Rectal smooth muscle tissue (tissue), 1 donor: Measurements from ENCODE around the gene AIRE.
"Not testable (repeated sequence)": the region's sequence is repeated elsewhere in the genome, so short reads cannot be mapped to it uniquely, and the experiment has no call there.

Source experiments
- H3K27ac ChIP-seq: one replicate; pipeline ENCODE4 v1.7.0; 2013; ENCODE audit warnings: low read depth, low read length, inconsistent platforms
- H3K27me3 ChIP-seq: one replicate; pipeline ENCODE4 v1.7.0; 2013; ENCODE audit warnings: low read length; ENCODE audit not compliant: control insufficient read depth, insufficient read depth
- H3K36me3 ChIP-seq: one replicate; pipeline ENCODE4 v1.7.0; 2013; ENCODE audit warnings: low read length; ENCODE audit not compliant: control insufficient read depth, insufficient read depth
- H3K4me1 ChIP-seq: one replicate; pipeline ENCODE4 v1.7.0; 2013; ENCODE audit warnings: low read length; ENCODE audit not compliant: control insufficient read depth, insufficient read depth
- H3K4me3 ChIP-seq: one replicate; pipeline ENCODE4 v1.7.0; 2013; ENCODE audit warnings: low read length
- H3K9ac ChIP-seq: one replicate; pipeline ENCODE4 v1.7.0; 2013; ENCODE audit warnings: low read length

Gene AIRE

DNA sequence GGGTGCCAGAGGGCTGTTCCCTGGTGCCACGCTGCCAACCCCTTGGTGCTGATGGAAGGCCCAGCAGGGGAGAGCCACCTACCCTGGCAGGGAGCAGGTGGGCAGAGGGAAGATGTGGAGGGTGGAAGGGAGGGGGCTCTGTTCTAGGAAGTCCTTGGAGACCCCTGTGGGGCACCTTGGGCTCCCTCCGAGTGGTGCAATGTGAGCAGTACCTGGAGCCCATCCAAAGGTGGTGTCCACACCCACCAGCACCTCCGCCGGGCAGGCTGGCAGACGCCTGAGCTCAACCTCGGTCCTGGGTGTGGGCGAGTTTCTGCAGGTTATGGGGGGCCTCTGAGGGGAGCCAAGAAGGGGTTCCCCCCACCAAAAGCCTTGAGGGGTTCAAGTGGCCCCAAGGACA is 12.6 kb upstream of the AIRE start:
- Histone ChIP-seq H3K36me3 (no peaks in the 10 kb centered on the region), H3K27ac (no peak overlapping the region), H3K9ac (no peak overlapping the region)

DNA sequence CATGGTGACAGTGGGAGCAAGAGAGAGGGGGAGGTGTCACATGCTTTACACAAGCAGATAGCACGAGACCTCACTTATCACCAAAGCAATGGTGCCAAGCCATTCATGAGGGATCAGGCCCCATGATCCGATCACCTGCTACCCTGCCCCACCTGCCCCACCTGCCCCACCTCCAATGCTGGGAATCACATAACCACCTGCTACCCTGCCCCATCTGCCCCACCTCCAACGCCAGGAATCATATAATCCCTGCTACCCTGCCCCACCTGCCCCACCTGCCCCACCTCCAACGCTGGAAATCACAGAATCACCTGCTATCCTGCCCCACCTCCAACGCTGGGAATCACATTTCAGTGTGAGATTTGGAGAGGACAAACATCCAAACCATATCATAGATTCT is 10.6 kb upstream of the AIRE start:
- peaks cover 1% of the 10 kb centered on the region for H3K27me3 ChIP-seq
- H3K27ac ChIP-seq: no peak overlapping the region
- H3K4me3 ChIP-seq: no peak overlapping the region
- H3K36me3 ChIP-seq: no peaks in the 10 kb centered on the region
- H3K4me1 ChIP-seq: no peaks in the 10 kb centered on the region
- no peak overlapping the region for H3K9ac ChIP-seq

More for the DNA sequence above, 12.6 kb upstream of the AIRE start:
- peaks cover 1% of the 10 kb centered on the region for H3K27me3 ChIP-seq
- no peak overlapping the region for H3K4me3 ChIP-seq
- H3K4me1 ChIP-seq: no peaks in the 10 kb centered on the region

DNA sequence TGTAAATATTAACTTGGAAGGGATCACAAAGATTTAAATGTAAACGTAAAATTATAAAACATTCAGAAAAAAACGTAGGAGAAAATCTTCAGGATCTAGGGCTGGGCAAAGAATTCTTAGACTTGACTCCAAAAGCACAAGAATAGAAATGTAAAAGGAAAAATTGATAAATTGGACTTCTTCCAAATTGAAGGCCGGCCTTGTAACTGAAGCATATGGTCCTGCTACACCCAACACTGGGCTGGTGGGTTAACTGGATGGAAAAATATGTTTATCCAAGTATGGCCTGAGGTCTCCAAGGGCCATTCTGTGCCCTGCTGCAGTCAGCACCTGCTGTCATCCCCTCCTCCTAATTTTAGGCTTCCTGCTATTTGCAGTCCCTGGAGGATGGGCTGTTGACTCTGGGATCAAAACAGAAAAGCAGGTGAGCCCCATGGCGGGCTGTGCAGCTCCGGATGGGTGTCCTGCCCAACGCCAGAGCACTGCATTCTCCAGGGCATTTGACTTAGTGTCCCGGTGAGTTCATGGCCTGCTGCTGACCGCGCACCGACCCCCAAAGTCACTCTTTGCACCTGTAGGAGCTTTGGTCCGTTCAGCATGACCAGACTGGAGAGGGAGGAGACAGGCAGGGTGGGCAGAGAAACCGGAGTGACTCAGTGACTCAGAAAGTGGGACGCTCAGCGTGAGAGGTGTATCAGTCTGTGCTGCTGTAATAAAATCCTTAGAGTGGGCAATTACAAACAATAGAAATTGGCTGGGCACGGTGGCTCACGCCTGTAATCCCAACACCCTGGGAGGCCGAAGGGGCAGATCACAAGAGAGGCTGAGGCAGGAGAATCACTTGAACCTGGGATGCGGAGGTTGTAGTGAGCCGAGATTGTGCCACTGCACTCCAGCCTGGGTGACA is 6.1 kb upstream of the AIRE start:
- Histone ChIP-seq H3K4me1 (no peaks in the 10 kb centered on the region), H3K27me3 (no peaks in the 10 kb centered on the region), H3K4me3 (no peak overlapping the region), H3K27ac (no peak overlapping the region), H3K9ac (no peak overlapping the region), H3K36me3 (no peaks in the 10 kb centered on the region)

- Histone ChIP-seq H3K27me3 (no peaks in the 10 kb centered on the region), H3K9ac (no peak overlapping the region), H3K27ac (no peak overlapping the region), H3K4me1 (no peaks in the 10 kb centered on the region), H3K36me3 (no peaks in the 10 kb centered on the region), H3K4me3 (no peak overlapping the region)
These were observed 3.9 kb upstream of the AIRE start for GRCh38 chr21:44281801-44282200.

DNA sequence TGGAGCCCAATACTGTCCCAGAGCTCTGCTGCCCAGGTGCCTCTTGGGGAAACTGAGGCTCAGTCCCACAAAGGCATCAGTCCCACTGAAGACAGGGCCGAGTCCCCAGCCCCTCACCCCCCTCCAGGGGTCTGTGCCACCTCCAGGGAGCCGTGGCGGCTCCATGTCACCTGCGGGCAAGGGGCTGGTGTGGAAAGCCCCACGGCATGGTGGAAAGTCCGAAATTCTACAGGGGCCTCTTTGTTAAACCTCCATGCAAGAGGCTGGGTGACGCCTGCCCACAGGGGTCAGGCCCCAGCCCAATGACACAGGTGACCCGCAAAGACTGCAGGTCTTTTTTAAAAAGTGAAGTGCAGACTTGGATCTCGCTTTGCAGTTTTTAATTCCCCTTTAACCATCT is 3.3 kb upstream of the AIRE start:
- no peak overlapping the region for H3K9ac ChIP-seq
- no peaks in the 10 kb centered on the region for H3K36me3 ChIP-seq
- H3K4me3 ChIP-seq: no peak overlapping the region
- no peaks in the 10 kb centered on the region for H3K27me3 ChIP-seq
- no peak overlapping the region for H3K27ac ChIP-seq
- no peaks in the 10 kb centered on the region for H3K4me1 ChIP-seq

DNA sequence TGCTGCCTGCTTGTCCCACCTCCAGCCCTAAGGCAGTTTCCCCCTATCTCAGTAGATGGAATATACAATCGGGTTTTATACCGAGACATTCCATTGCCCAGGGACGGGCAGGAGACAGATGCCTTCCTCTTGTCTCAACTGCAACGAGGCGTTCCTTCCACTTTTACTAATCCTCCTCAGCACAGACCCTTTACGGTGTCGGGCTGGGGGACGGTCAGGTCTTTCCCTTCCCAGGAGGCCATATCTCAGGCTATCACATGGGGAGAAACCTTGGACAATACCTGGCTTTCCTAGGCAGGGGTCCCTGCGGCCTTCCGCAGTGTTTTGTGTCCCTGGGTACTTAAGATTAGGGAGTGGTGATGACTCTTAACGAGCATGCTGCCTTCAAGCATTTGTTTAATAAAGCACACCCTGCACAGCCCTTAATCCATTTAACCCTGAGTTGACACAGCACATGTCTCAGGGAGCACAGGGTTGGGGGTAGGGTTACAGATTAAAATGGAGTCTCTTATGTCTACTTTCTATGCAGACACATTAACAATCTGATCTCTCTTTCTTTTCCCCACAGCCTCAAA is 2.4 kb upstream of the AIRE start:
- not testable (repeated sequence) for H3K9ac ChIP-seq, H3K27ac ChIP-seq, H3K4me3 ChIP-seq, H3K36me3 ChIP-seq, H3K4me1 ChIP-seq, H3K27me3 ChIP-seq

DNA sequence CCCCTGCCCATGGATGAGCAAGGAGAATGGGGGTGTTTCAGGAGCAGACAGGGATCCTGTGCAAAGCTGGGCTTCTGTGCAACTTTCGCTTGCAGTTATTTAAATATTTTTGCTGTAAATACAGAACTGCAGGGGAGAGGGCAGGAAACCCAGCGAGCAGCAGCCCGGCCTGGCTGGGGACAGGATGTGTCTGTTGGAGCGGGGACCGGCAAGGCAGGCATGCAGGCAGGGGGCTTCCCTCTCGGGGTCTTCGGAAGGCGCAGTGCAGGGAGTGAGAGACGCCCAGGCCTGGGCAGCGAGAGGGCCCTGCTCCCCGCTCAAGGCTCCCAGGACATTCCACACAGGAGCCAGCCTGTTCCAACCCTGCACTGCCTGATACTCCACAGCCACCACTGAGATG is 1.7 kb upstream of the AIRE start:
- no peak overlapping the region for H3K4me3 ChIP-seq
- H3K36me3 ChIP-seq: no peaks in the 10 kb centered on the region
- no peak overlapping the region for H3K27ac ChIP-seq
- H3K27me3 ChIP-seq: no peaks in the 10 kb centered on the region
- H3K4me1 ChIP-seq: no peaks in the 10 kb centered on the region
- no peak overlapping the region for H3K9ac ChIP-seq

DNA sequence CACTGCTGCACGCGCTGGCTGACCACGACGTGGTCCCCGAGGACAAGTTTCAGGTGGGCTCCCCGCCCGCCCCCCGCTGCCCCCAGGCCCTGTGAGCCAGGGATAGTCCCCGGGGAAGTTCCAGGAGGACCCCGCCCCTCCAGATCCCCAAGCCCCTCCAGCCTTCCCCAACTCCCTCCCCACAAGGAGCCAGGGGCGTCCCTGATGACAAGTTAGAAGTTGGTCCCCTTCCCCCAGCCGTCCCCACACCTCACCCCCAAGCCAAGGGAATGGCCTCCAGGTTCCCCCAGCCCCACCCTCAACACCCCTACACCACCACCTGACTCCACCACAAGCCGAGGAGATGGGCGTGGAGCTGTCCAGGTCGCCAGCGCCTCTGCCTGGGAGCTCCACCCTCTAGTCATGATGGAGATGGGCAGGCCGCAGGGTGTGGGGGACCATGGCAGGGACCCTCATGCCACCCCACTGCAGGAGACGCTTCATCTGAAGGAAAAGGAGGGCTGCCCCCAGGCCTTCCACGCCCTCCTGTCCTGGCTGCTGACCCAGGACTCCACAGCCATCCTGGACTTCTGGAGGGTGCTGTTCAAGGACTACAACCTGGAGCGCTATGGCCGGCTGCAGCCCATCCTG is 525 bp downstream of the AIRE start:
- no peak overlapping the region for H3K9ac ChIP-seq
- H3K36me3 ChIP-seq: no peaks in the 10 kb centered on the region
- H3K4me1 ChIP-seq: no peaks in the 10 kb centered on the region
- H3K27ac ChIP-seq: no peak overlapping the region
- H3K27me3 ChIP-seq: no peaks in the 10 kb centered on the region
- H3K4me3 ChIP-seq: no peak overlapping the region

DNA sequence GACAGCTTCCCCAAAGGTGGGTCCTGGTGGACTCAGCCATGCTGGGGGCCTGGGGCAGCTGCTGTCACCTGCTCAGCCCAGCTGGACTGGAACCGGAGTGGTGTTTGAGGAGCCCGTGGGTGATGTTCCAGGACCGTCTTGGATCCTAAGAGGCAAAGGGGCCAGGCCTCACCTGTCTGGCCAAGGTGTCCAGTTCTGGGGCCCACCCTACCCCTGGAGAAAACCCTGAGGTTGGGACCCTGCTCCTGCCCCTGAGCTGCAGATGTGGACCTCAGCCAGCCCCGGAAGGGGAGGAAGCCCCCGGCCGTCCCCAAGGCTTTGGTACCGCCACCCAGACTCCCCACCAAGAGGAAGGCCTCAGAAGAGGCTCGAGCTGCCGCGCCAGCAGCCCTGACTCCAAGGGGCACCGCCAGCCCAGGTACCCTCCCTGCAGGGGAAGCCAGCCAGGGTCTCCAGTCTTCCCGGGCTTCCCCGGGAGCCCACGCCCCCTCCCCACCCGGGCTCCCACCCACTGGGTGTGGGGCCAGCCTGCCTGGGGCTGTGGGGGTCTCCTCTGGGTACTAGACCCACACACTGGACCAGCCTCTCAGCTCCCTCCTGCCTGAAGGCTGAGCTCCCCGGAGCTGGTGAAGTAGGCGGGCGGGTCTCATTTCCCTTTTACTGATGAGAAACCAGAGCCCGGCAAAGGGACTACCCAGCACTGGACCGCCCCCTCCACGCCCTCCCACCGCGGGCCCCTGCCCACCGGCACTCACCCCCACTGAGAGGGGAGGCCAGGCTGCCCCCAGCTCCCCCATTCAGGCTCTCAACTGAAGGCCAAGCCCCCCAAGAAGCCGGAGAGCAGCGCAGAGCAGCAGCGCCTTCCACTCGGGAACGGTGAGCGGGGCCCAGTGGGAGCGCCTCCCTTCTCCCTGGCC is 1.3 kb downstream of the AIRE start:
- no peak overlapping the region for H3K9ac ChIP-seq
- H3K4me3 ChIP-seq: no peak overlapping the region
- no peaks in the 10 kb centered on the region for H3K4me1 ChIP-seq
- H3K36me3 ChIP-seq: no peaks in the 10 kb centered on the region
- H3K27ac ChIP-seq: no peak overlapping the region
- H3K27me3 ChIP-seq: no peaks in the 10 kb centered on the region

DNA sequence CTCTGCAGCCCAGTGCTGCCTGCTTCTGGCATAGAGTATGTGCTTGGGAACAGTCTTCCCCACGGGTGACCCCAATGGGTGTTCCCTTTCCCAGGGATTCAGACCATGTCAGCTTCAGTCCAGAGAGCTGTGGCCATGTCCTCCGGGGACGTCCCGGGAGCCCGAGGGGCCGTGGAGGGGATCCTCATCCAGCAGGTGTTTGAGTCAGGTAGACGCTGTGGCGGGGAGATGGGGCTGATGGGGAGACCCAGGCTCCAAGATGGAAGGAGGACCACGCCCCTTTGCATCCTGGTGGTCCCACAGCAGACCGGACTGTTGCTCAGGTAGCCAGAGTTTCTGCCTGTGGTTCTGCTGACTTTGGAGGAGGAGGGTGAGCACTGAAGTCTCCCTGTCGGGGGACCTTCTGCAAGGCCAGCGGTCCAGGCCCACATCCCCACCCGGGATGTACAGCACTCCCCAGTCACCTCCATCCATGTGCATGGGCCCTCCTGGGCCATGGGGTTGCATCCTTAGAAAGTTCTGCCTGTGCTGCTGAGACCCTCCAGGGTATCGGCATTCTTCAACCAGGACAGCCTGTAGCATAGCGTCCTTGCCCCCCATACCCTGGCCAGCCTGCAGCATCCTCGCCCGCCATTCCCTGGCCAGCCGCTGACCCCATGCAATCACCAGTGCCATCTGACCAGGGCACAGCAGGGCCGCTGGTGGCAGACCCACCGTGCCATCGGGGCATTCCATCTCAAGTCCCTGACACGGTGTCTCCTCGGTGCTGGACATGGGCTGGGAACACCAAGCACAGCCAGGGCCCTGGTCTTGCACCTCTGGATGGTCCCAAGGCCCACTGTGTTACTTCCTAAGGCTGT is 2.8 kb downstream of the AIRE start:
- Histone ChIP-seq H3K9ac (no peak overlapping the region), H3K4me1 (no peaks in the 10 kb centered on the region), H3K36me3 (no peaks in the 10 kb centered on the region), H3K27me3 (no peaks in the 10 kb centered on the region), H3K4me3 (no peak overlapping the region), H3K27ac (no peak overlapping the region)

GRCh38 chr21:44289381-44290010 is 3.8 kb downstream of the AIRE start:
- no peak overlapping the region for H3K4me3 ChIP-seq
- H3K36me3 ChIP-seq: no peaks in the 10 kb centered on the region
- H3K27me3 ChIP-seq: no peaks in the 10 kb centered on the region
- H3K4me1 ChIP-seq: no peaks in the 10 kb centered on the region
- H3K9ac ChIP-seq: no peak overlapping the region
- no peak overlapping the region for H3K27ac ChIP-seq
